HL-60 (cell line): ENCODE data around the gene FBXO28.

Experiments used
- DNase-seq, 2 experiments: peaks; one replicate each; pipeline ENCODE4 v3.0.0-alpha.2; 2010 to 2020; ENCODE audit warnings: low read depth in 1 of 2, low spot score in 1 of 2
- H3K27ac ChIP-seq: fragments of 250-450 bp; sonication (Bioruptor Pico); replicated peaks from 2 replicates; pipeline ENCODE4 v1.5.1; 2020; ENCODE audit warnings: mild to moderate bottlenecking, moderate library complexity
- H3K27me3 ChIP-seq: fragments of 250-450 bp; sonication (Bioruptor Pico); 2 replicates; pipeline ENCODE4 v1.5.1; 2021; ENCODE audit warnings: mild to moderate bottlenecking, moderate library complexity; ENCODE audit not compliant: insufficient read depth, poor library complexity, severe bottlenecking
- H3K4me3 ChIP-seq: replicated peaks from 2 replicates; pipeline ENCODE4 v1.5.1; 2011; ENCODE audit warnings: mild to moderate bottlenecking, control low read depth, low read length; ENCODE audit not compliant: insufficient read depth
- CTCF ChIP-seq: IDR thresholded peaks from one replicate; pipeline ENCODE4 v1.5.1; 2011; ENCODE audit warnings: low read length, control low read depth, inconsistent platforms; ENCODE audit not compliant: insufficient read depth
- GABPA ChIP-seq: IDR thresholded peaks from 2 replicates; pipeline ENCODE4 v1.6.1; 2012; ENCODE audit warnings: low read depth
- POLR2AphosphoS5 ChIP-seq: IDR thresholded peaks from 2 replicates; pipeline ENCODE4 v1.6.1; 2012; ENCODE audit warnings: low read depth
- REST ChIP-seq: IDR thresholded peaks from 2 replicates; pipeline ENCODE4 v1.6.1; 2012; ENCODE audit warnings: low read depth; ENCODE audit not compliant: insufficient replicate concordance
- SPI1 ChIP-seq: IDR thresholded peaks from 2 replicates; pipeline ENCODE4 v1.6.1; 2012; ENCODE audit warnings: low read depth, mild to moderate bottlenecking, borderline replicate concordance

The FBXO28 gene

GRCh38 chr1:224084867-224085266 is 29.0 kb upstream of the FBXO28 start:
- Histone ChIP-seq H3K27ac (no peak overlapping the region), H3K27me3 (no peaks in the 10 kb centered on the region), H3K4me3 (no peak overlapping the region)
- DNase-seq, result no peak
- TF ChIP-seq GABPA (no peak), SPI1 (no peak), REST (no peak), POLR2AphosphoS5 (no peak)

- no peak for DNase-seq
- TF ChIP-seq REST (no peak), GABPA (no peak), CTCF (no peak)
- H3K4me3 ChIP-seq, result no peak overlapping the region
- no peaks in the 10 kb centered on the region for H3K27me3 ChIP-seq
- H3K27ac ChIP-seq, result no peak overlapping the region
Observed at GRCh38 chr1:224085421-224086108, 28.3 kb upstream of the FBXO28 start.

GRCh38 chr1:224087286-224087794 is 26.6 kb upstream of the FBXO28 start:
- no peak for DNase-seq

More at GRCh38 chr1:224087286-224087794, 26.6 kb upstream of the FBXO28 start:
- H3K4me3 ChIP-seq, result no peak overlapping the region
- no peak overlapping the region for H3K27ac ChIP-seq
- TF ChIP-seq REST, result no peak
- TF ChIP-seq SPI1, result no peak
- TF ChIP-seq CTCF, result no peak
- no peak for TF ChIP-seq POLR2AphosphoS5
- TF ChIP-seq GABPA, result no peak
- no peaks in the 10 kb centered on the region for H3K27me3 ChIP-seq
